Endothelial cell of umbilical vein (primary cell): ENCODE measurements around the gene GATD1. TPM values are rescaled to one million over a fixed set of nuclear protein-coding genes. Genes with fewer than 3 reads are reported as not detected.
A peak's percentile ranks its signal among the peaks of the same experiment; 100 is the strongest.

ENCODE experiments used
- BruUV-seq: library from RNA; stranded (reverse); fragments of 400-500 nt; replicated peaks from 2 replicates; lab custom pipeline; 2021; lab: Mats Ljungman, UMichigan
- CTCF ChIA-PET: fragments of 300-600, 350-600 bp; sonication (Branson Sonifier 250); formaldehyde crosslinking; loops from one replicate; lab custom pipeline; 2021; ENCODE audit warnings: antibody characterized with exemption, inconsistent platforms; lab: Charles Lee
- POLR2A ChIA-PET: fragments of 300-600, 350-600 bp; sonication (Branson Sonifier 250); formaldehyde crosslinking; loops from one replicate; lab custom pipeline; 2021; ENCODE audit warnings: antibody characterized with exemption, inconsistent platforms; lab: Charles Lee
- DNase-seq: peaks from one replicate; pipeline ENCODE4 v3.0.0-alpha.2; 2011; ENCODE audit warnings: low read depth, low spot score
- FAIRE-seq: peaks from 2 replicates; lab custom pipeline; 2011; peaks lifted over from hg19 to GRCh38; lab: Jason Lieb, UNC
- H2AFZ ChIP-seq: 2 replicates; pipeline ENCODE4 v1.6.0; 2012; ENCODE audit warnings: low read depth, low read length, control low read depth, inconsistent platforms
- H3K27ac ChIP-seq: 2 replicates; pipeline ENCODE4 v1.5.1; 2011; ENCODE audit warnings: low read depth, mild to moderate bottlenecking, control low read depth, low read length, moderate library complexity; ENCODE audit not compliant: insufficient read depth
- H3K27me3 ChIP-seq, 2 experiments: 2 replicates each; pipeline versions ENCODE4 v1.6.0 to v1.6.1; 2011; ENCODE audit warnings: low read length in 2 of 2, mixed read lengths in 1 of 2; ENCODE audit not compliant: control insufficient read depth in 2 of 2, insufficient read depth in 2 of 2
- H3K36me3 ChIP-seq, 2 experiments: 2 replicates in 1 of 2; 3 replicates in 1 of 2; pipeline ENCODE4 v1.5.1; 2011; ENCODE audit warnings: low read length in 2 of 2, mild to moderate bottlenecking in 1 of 2, moderate library complexity in 1 of 2; ENCODE audit not compliant: control insufficient read depth in 2 of 2, insufficient read depth in 2 of 2; ENCODE audit errors: extremely low read depth in 1 of 2
- H3K4me1 ChIP-seq: 3 replicates; pipeline ENCODE4 v1.5.1; 2011; ENCODE audit warnings: mild to moderate bottlenecking, low read length; ENCODE audit not compliant: control insufficient read depth, insufficient read depth; ENCODE audit errors: extremely low read depth
- H3K4me2 ChIP-seq: 2 replicates; pipeline ENCODE4 v1.6.1; 2011; ENCODE audit warnings: low read length, control low read depth, mixed read lengths; ENCODE audit not compliant: insufficient read depth
- H3K4me3 ChIP-seq, 3 experiments: fragments of 200-600 bp in 1 of 3; sonication (generic), shearing (Covaris generic) in 1 of 3; replicated peaks in 1 of 3; 2 replicates each; pipeline ENCODE4 v1.5.1; 2011 to 2016; ENCODE audit warnings: control low read depth in 3 of 3, low read length in 3 of 3, mild to moderate bottlenecking in 2 of 3, inconsistent platforms in 1 of 3, low read depth in 1 of 3, moderate library complexity in 1 of 3; ENCODE audit not compliant: insufficient read depth in 1 of 3
- H3K79me2 ChIP-seq: 2 replicates; pipeline ENCODE4 v1.6.0; 2012; ENCODE audit warnings: low read length, inconsistent platforms; ENCODE audit not compliant: control insufficient read depth, insufficient read depth
- H3K9ac ChIP-seq: replicated peaks from 2 replicates; pipeline ENCODE3; 2011; ENCODE audit warnings: low read length, control low read depth; ENCODE audit not compliant: insufficient read depth; ENCODE audit errors: extremely low read depth
- H3K9me1 ChIP-seq: replicated peaks from 3 replicates; pipeline ENCODE4 v1.6.0; 2011; ENCODE audit warnings: mild to moderate bottlenecking, low read length; ENCODE audit not compliant: control insufficient read depth, insufficient read depth; ENCODE audit errors: extremely low read depth
- H3K9me3 ChIP-seq: replicated peaks from 2 replicates; pipeline ENCODE4 v1.5.1; 2012; ENCODE audit warnings: low read length, inconsistent platforms; ENCODE audit not compliant: control insufficient read depth, insufficient read depth
- H4K20me1 ChIP-seq: replicated peaks from 2 replicates; pipeline ENCODE3; 2011; ENCODE audit warnings: mild to moderate bottlenecking, low read length; ENCODE audit not compliant: control insufficient read depth, insufficient read depth; ENCODE audit errors: extremely low read depth
- CTCF ChIP-seq, 2 donors: IDR thresholded peaks; 1 replicate in 1 of 2; 2 replicates in 1 of 2; pipeline ENCODE4 v1.5.1; 2011; ENCODE audit warnings: low read length in 2 of 2, mild to moderate bottlenecking in 2 of 2, moderate library complexity in 2 of 2, control low read depth in 1 of 2, inconsistent platforms in 1 of 2, low read depth in 1 of 2; ENCODE audit not compliant: insufficient read depth in 1 of 2; ENCODE audit errors: extremely low read depth in 1 of 2
- EZH2 ChIP-seq: IDR thresholded peaks from 2 replicates; pipeline ENCODE4 v1.6.1; 2012; ENCODE audit warnings: borderline replicate concordance, low read depth, mild to moderate bottlenecking, moderate library complexity, low read length, inconsistent platforms; ENCODE audit not compliant: severe bottlenecking
- FOS ChIP-seq: IDR thresholded peaks from 2 replicates; pipeline ENCODE4 v1.6.1; 2011; ENCODE audit warnings: mild to moderate bottlenecking, low read length, moderate library complexity, borderline replicate concordance; ENCODE audit not compliant: insufficient read depth
- MYC ChIP-seq: IDR thresholded peaks from one replicate; pipeline ENCODE4 v1.6.1; 2011; ENCODE audit warnings: mild to moderate bottlenecking, low read depth, low read length
- POLR2A ChIP-seq: IDR thresholded peaks from 2 replicates; pipeline ENCODE4 v1.6.1; 2012; ENCODE audit warnings: low read depth, mild to moderate bottlenecking, control low read depth, low read length
- POLR2AphosphoS5 ChIP-seq: IDR thresholded peaks from 2 replicates; pipeline ENCODE4 v1.6.1; 2012; ENCODE audit warnings: low read depth, mild to moderate bottlenecking, control low read depth, low read length, moderate library complexity; ENCODE audit not compliant: insufficient read depth
- dilution Hi-C: fragments of 300-500 bp; cut with MboI; formaldehyde crosslinking; loops from one replicate; pipeline ENCODE4 v1.15.0; 2019; ENCODE audit warnings: low sequenced_read_pairs; ENCODE audit not compliant: extremely low pct_ligation_motif_present
- intact Hi-C: fragments of 100-400 bp; cut with micrococcal nuclease; formaldehyde crosslinking; loops from one replicate; pipeline ENCODE4 v1.10.0; 2022
- polyA plus RNA-seq, 4 experiments: library from polyadenylated mRNA; depleted of rRNA in 3 of 4; stranded (reverse) in 3 of 4; unstranded in 1 of 4; fragments of >200 nt; gene quantifications; 2 replicates each; pipeline versions ENCODE4 v1.2.1 to v1.2.3, GENCODE V29; 2011 to 2012; ENCODE audit warnings: missing spikeins in 1 of 4
- total RNA-seq: library from RNA; stranded (reverse); gene quantifications from 2 replicates; pipeline ENCODE4 v1.2.3, GENCODE V29; 2021
- TF ChIP-seq, protein P1 (sequence below): IDR thresholded peaks from 2 replicates; pipeline ENCODE4 v1.6.1; 2011; ENCODE audit not compliant: insufficient read depth, insufficient read length

GATD1 gene
- total and polyA plus RNA-seq, 2 donors (not counting 3 experiments of a cell fraction or from before 2014, with no cell fraction given) = 70.6 to 83.1 TPM

- no peaks in the 10 kb centered on the region for H3K9me1 ChIP-seq
- H4K20me1 ChIP-seq = no peaks in the 10 kb centered on the region
- ChIA-PET CTCF (interaction anchor here (1.1 to 2.7 kb wide), 4 partner anchors 9 to 15 kb away, joined by 3 to 11 read pairs (median 8); partner anchors contain the start of gene RPLP2), POLR2A (interaction anchor here (0.6 to 3.3 kb wide), 10 partner anchors 9 to 264 kb away, joined by 3 to 23 read pairs (median 11); partner anchors contain the start of genes CEND1, GATD1, RPLP2 and TSPAN4)
- peak overlapping the region; percentile 66 to 79 (median 77) for H3K4me3 ChIP-seq
- H3K4me2 ChIP-seq = peak overlapping the region; percentile 70
- H3K4me1 ChIP-seq = peaks cover 20% of the 10 kb centered on the region
- H3K9me3 ChIP-seq = no peaks in the 10 kb centered on the region
- no peaks in the 10 kb centered on the region for H3K27me3 ChIP-seq
- TF ChIP-seq FOS (no peak), CTCF (IDR thresholded peaks at IDR 0.05; ENCODE audit: extremely low read depth in 1 of 2, insufficient read depth in 1 of 2, low read depth in 1 of 2, low read length in 2 of 2) (peak in 1 of 2 donors; percentile 14), POLR2A (peak; percentile 98), MYC (no peak), POLR2AphosphoS5 (peak; percentile 97), EZH2 (no peak)
- TF ChIP-seq, protein P1, sequence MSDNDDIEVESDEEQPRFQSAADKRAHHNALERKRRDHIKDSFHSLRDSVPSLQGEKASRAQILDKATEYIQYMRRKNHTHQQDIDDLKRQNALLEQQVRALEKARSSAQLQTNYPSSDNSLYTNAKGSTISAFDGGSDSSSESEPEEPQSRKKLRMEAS = no peak
- dilution Hi-C loops (no loop called here), intact Hi-C loops (loop anchor here (1.0 to 2.0 kb wide), 3 partner anchors 10 to 15 kb away; partner anchors contain the start of gene RPLP2)
- DNase-seq = peak; percentile 85
- peak overlapping the region; percentile 89 for H3K27ac ChIP-seq
- peak overlapping the region; percentile 93 for H2AFZ ChIP-seq
- FAIRE-seq = peak; percentile 87
- H3K79me2 ChIP-seq = peaks cover 19% of the 10 kb centered on the region
- no TSS peak for BruUV-seq
- H3K9ac ChIP-seq = peak overlapping the region; percentile 94
- peaks cover 3 to 13% of the 10 kb centered on the region in 2 experiments for H3K36me3 ChIP-seq
Measured at GRCh38 chr11:819129-819931, 42.0 kb upstream of the GATD1 start.
